Type B pancreatic cell (in vitro differentiated cells): ENCODE results near the gene CD72. TPM values are rescaled to one million over a fixed set of nuclear protein-coding genes. Genes with fewer than 3 reads are reported as not detected.

Experiments used
- DNase-seq: peaks from one replicate; pipeline ENCODE4 v3.0.0; 2021; ENCODE audit warnings: mixed read lengths; ENCODE audit not compliant: unreplicated experiment; ENCODE audit errors: extremely low spot score
- H3K27ac Mint-ChIP-seq: 2 replicates; pipeline ENCODE4 v1.8.0; 2021; ENCODE audit warnings: mild to moderate bottlenecking, mixed read lengths
- H3K27me3 Mint-ChIP-seq: 2 replicates; pipeline ENCODE4 v1.8.0; 2021; ENCODE audit warnings: mixed read lengths
- H3K36me3 Mint-ChIP-seq: 2 replicates; pipeline ENCODE4 v1.8.0; 2021; ENCODE audit warnings: mixed read lengths
- H3K4me1 Mint-ChIP-seq: one replicate; pipeline ENCODE4 v1.8.0; 2021; ENCODE audit warnings: mixed read lengths; ENCODE audit not compliant: unreplicated experiment
- H3K4me3 Mint-ChIP-seq: 2 replicates; pipeline ENCODE4 v1.8.0; 2021; ENCODE audit warnings: mild to moderate bottlenecking, mixed read lengths
- H3K9me3 Mint-ChIP-seq: 2 replicates; pipeline ENCODE4 v1.8.0; 2021; ENCODE audit warnings: mixed read lengths
- total RNA-seq: library from RNA; stranded (reverse); gene quantifications from 2 replicates; pipeline ENCODE4 v1.2.1, GENCODE V29; 2021; ENCODE audit warnings: low replicate concordance
- TF ChIP-seq, protein P1 (sequence below): fragments of 200-600 bp; sonication (generic); conservative IDR thresholded peaks from 2 replicates; pipeline ENCODE4 v1.5.0; 2021; ENCODE audit warnings: antibody characterized with exemption, mild to moderate bottlenecking

CD72 gene
- total RNA-seq, 1 donor from 2014 or later, result 2.8 TPM

GRCh38 chr9:35619800-35620158 lies 1.6 kb upstream of the CD72 start:
- Mint-ChIP-seq H3K4me1 (no peaks in the 10 kb centered on the region), H3K36me3 (no peaks in the 10 kb centered on the region), H3K27me3 (peaks cover 51% of the 10 kb centered on the region), H3K27ac (no peak overlapping the region), H3K4me3 (no peak overlapping the region), H3K9me3 (no peaks in the 10 kb centered on the region)
- TF ChIP-seq, protein P1, sequence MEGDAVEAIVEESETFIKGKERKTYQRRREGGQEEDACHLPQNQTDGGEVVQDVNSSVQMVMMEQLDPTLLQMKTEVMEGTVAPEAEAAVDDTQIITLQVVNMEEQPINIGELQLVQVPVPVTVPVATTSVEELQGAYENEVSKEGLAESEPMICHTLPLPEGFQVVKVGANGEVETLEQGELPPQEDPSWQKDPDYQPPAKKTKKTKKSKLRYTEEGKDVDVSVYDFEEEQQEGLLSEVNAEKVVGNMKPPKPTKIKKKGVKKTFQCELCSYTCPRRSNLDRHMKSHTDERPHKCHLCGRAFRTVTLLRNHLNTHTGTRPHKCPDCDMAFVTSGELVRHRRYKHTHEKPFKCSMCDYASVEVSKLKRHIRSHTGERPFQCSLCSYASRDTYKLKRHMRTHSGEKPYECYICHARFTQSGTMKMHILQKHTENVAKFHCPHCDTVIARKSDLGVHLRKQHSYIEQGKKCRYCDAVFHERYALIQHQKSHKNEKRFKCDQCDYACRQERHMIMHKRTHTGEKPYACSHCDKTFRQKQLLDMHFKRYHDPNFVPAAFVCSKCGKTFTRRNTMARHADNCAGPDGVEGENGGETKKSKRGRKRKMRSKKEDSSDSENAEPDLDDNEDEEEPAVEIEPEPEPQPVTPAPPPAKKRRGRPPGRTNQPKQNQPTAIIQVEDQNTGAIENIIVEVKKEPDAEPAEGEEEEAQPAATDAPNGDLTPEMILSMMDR, result no peak
- DNase-seq, result no peak

- H3K4me1 Mint-ChIP-seq, result no peaks in the 10 kb centered on the region
- no peak overlapping the region for H3K27ac Mint-ChIP-seq
- no peaks in the 10 kb centered on the region for H3K36me3 Mint-ChIP-seq
- H3K9me3 Mint-ChIP-seq, result no peaks in the 10 kb centered on the region
- no peak overlapping the region for H3K4me3 Mint-ChIP-seq
- no peak for DNase-seq
- peaks cover 57% of the 10 kb centered on the region for H3K27me3 Mint-ChIP-seq
- TF ChIP-seq, protein P1, result no peak
Measured at GRCh38 chr9:35618854-35619799, 914 bp upstream of the CD72 start.

- Mint-ChIP-seq H3K4me3 (peak overlapping the region; percentile 83), H3K9me3 (no peaks in the 10 kb centered on the region), H3K4me1 (no peaks in the 10 kb centered on the region), H3K36me3 (no peaks in the 10 kb centered on the region), H3K27ac (peak overlapping the region; percentile 65), H3K27me3 (peaks cover 73% of the 10 kb centered on the region)
- TF ChIP-seq, protein P1, result no peak
- no peak for DNase-seq
Measured at GRCh38 chr9:35617548-35617947, 665 bp downstream of the CD72 start.

DNA sequence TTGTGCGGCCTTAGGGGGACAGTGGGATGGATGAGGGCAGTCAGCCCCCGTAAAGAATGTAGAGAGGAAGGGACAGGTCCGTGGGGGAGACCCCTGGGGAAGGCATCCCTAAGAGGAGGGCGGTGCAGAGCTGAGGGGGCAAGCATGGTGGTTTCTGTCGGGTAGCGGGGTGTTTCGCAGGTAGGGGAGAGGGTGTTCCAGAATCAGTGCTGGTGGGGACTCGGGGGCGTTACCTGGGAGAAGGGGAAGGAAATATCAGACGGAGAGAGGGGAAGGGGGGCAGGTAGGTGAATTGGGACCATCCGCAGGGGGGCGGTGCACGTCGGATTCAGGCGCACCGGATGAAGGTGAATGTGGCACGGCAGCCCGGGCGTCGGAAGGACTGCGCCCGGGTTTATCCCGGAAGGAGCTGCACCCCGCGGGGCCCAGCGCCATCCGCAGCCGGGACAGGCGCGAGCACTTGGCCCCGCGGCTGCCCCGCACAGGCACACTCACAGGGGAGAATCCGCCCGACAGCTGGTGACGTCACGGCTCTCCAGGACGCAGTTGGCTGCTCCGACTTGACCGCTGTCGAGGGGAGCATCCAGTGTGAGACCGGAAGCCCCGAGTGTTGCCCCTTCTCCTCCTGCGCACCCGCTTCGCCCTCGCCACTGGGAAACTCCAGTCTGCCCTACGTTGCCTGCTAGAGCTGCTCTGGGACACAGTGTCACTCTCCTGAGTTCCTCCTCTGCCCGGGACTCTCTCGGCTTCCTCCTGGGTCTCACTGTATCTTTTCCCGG lies 1.3 kb downstream of the CD72 start:
- no peaks in the 10 kb centered on the region for H3K4me1 Mint-ChIP-seq
- H3K27ac Mint-ChIP-seq, result peak overlapping the region; percentile 65
- TF ChIP-seq, protein P1, result no peak
- H3K4me3 Mint-ChIP-seq, result peak overlapping the region; percentile 83
- H3K27me3 Mint-ChIP-seq, result peaks cover 76% of the 10 kb centered on the region
- H3K36me3 Mint-ChIP-seq, result no peaks in the 10 kb centered on the region
- H3K9me3 Mint-ChIP-seq, result no peaks in the 10 kb centered on the region
- no peak for DNase-seq

DNA sequence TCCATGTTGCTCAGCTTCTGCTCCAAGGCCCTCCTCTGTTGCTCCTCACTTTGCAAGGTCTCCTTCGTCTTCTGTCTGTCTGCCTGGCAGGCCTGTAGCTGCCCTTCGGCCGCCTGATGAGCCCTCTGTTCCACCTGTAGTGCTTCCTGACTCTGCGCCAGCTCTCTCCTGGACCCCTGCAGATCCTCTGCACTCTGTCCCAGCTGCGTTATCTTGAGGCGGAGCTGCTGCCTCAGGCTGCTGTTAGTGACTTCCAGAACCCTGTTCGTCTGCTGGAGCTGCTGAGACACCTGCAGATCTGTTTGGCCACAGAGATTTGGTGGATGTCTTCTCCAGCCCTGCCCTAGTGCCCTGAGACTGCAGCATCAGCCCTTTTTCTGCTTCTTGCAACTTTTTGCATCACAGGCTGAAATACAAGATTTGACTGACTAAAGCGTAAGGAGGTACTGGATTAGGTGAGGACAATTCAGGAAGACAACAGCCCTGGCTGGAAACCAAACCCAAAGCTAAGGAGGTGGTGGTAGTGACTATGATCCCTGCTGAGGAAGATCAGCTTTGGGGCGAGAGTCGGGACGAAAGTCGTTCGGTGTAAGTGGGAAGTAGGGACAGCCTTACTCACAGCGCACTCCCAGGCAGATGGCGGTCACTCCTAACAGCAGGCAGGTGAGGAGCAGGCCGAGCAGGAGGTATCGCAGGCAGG lies 2.1 kb downstream of the CD72 start:
- Mint-ChIP-seq H3K36me3 (no peaks in the 10 kb centered on the region), H3K27me3 (peaks cover 83% of the 10 kb centered on the region), H3K4me3 (peak overlapping the region; percentile 74), H3K27ac (peak overlapping the region; percentile 4), H3K9me3 (no peaks in the 10 kb centered on the region), H3K4me1 (peaks cover 6% of the 10 kb centered on the region)
- TF ChIP-seq, protein P1, result no peak
- DNase-seq, result no peak
